Coronary artery (tissue), 2 donors: ENCODE results near the gene LYSMD2.

Experiments used
- DNase-seq: peaks from one replicate; pipeline ENCODE4 v3.0.0-alpha.2; 2017; ENCODE audit warnings: low spot score
- H3K27ac ChIP-seq, 2 donors: fragments of 200-600 bp; sonication (generic); one replicate each; pipeline ENCODE4 v1.5.1; 2016 to 2019
- H3K4me3 ChIP-seq: fragments of 200-600 bp; sonication (generic); 2 replicates; pipeline ENCODE4 v1.5.1; 2016; ENCODE audit warnings: mild to moderate bottlenecking, moderate library complexity
- CTCF ChIP-seq: fragments of 200-600 bp; sonication (generic); IDR thresholded peaks from one replicate; pipeline ENCODE4 v1.5.1; 2019; ENCODE audit warnings: antibody characterized with exemption

The LYSMD2 gene

GRCh38 chr15:51706291-51706690 lies 31.2 kb downstream of the LYSMD2 start:
- H3K4me3 ChIP-seq: no peak overlapping the region
- no peak for TF ChIP-seq CTCF
- H3K27ac ChIP-seq: no peak overlapping the region
- DNase-seq: no peak

GRCh38 chr15:51702710-51703109 lies 34.7 kb downstream of the LYSMD2 start:
- Histone ChIP-seq H3K27ac (no peak overlapping the region), H3K4me3 (no peak overlapping the region)
- TF ChIP-seq CTCF: no peak
- DNase-seq: no peak

- Histone ChIP-seq H3K27ac (no peak overlapping the region), H3K4me3 (no peak overlapping the region)
- no peak for DNase-seq
- no peak for TF ChIP-seq CTCF
Measured at GRCh38 chr15:51699373-51699772, 38.1 kb downstream of the LYSMD2 start.

GRCh38 chr15:51697163-51697562 lies 40.3 kb downstream of the LYSMD2 start:
- DNase-seq: no peak
- no peak for TF ChIP-seq CTCF
- H3K27ac ChIP-seq: no peak overlapping the region
- no peak overlapping the region for H3K4me3 ChIP-seq

GRCh38 chr15:51696566-51696965 lies 40.9 kb downstream of the LYSMD2 start:
- DNase-seq: no peak
- no peak for TF ChIP-seq CTCF
- no peak overlapping the region for H3K4me3 ChIP-seq
- H3K27ac ChIP-seq: no peak overlapping the region

GRCh38 chr15:51692154-51692553 lies 45.3 kb downstream of the LYSMD2 start:
- H3K4me3 ChIP-seq: no peak overlapping the region
- TF ChIP-seq CTCF: no peak
- no peak for DNase-seq
- no peak overlapping the region for H3K27ac ChIP-seq

- DNase-seq: no peak
- no peak for TF ChIP-seq CTCF
- H3K27ac ChIP-seq: no peak overlapping the region
- H3K4me3 ChIP-seq: no peak overlapping the region
Measured at GRCh38 chr15:51688863-51689262, 48.6 kb downstream of the LYSMD2 start.
